ENCODE measurements around the gene TMEM79. TPM values are rescaled to one million over a fixed set of nuclear protein-coding genes. Genes with fewer than 3 reads are reported as not detected.

The TMEM79 gene
- total and polyA plus RNA-seq, 2 donors (not counting 3 experiments of a cell fraction or from before 2014, with no cell fraction given): 3.0 to 4.8 TPM

GRCh38 chr1:156279837-156280236 lies 4.3 kb upstream of the TMEM79 start:
- Histone ChIP-seq H3K9ac (replicated peaks; ENCODE audit: extremely low read depth, insufficient read depth, low read length) (no peak overlapping the region), H3K27ac (ENCODE audit: insufficient read depth, low read depth, low read length) (no peak overlapping the region), H3K36me3 (ENCODE audit: control insufficient read depth in 2 of 2, extremely low read depth in 1 of 2, insufficient read depth in 2 of 2, low read length in 2 of 2) (peaks cover 8 to 22% of the 10 kb centered on the region in 2 experiments), H3K4me1 (ENCODE audit: control insufficient read depth, extremely low read depth, insufficient read depth, low read length) (peaks cover 14% of the 10 kb centered on the region), H3K9me1 (replicated peaks; ENCODE audit: control insufficient read depth, extremely low read depth, insufficient read depth, low read length) (no peaks in the 10 kb centered on the region), H3K27me3 (ENCODE audit: control insufficient read depth in 2 of 2, insufficient read depth in 2 of 2, low read length in 2 of 2) (no peaks in the 10 kb centered on the region), H3K4me2 (ENCODE audit: insufficient read depth, low read length) (no peak overlapping the region), H2AFZ (ENCODE audit: low read depth, low read length) (no peak overlapping the region), H3K9me3 (replicated peaks; ENCODE audit: control insufficient read depth, insufficient read depth, low read length) (no peaks in the 10 kb centered on the region), H3K4me3 (replicated peaks in 1 of 3; ENCODE audit: insufficient read depth in 1 of 3, low read depth in 1 of 3, low read length in 3 of 3) (no peak overlapping the region), H4K20me1 (replicated peaks; ENCODE audit: control insufficient read depth, extremely low read depth, insufficient read depth, low read length) (peaks cover 2% of the 10 kb centered on the region), H3K79me2 (ENCODE audit: control insufficient read depth, insufficient read depth, low read length) (peaks cover 46% of the 10 kb centered on the region)
- FAIRE-seq: no peak
- no peak for TF ChIP-seq FOS (IDR thresholded peaks at IDR 0.05; ENCODE audit: borderline replicate concordance, insufficient read depth, low read length)
- TF ChIP-seq, protein P1, sequence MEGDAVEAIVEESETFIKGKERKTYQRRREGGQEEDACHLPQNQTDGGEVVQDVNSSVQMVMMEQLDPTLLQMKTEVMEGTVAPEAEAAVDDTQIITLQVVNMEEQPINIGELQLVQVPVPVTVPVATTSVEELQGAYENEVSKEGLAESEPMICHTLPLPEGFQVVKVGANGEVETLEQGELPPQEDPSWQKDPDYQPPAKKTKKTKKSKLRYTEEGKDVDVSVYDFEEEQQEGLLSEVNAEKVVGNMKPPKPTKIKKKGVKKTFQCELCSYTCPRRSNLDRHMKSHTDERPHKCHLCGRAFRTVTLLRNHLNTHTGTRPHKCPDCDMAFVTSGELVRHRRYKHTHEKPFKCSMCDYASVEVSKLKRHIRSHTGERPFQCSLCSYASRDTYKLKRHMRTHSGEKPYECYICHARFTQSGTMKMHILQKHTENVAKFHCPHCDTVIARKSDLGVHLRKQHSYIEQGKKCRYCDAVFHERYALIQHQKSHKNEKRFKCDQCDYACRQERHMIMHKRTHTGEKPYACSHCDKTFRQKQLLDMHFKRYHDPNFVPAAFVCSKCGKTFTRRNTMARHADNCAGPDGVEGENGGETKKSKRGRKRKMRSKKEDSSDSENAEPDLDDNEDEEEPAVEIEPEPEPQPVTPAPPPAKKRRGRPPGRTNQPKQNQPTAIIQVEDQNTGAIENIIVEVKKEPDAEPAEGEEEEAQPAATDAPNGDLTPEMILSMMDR (IDR thresholded peaks at IDR 0.05; ENCODE audit: extremely low read depth in 1 of 2, insufficient read depth in 1 of 2, low read depth in 1 of 2, low read length in 2 of 2): no peak
- TF ChIP-seq, protein P2, sequence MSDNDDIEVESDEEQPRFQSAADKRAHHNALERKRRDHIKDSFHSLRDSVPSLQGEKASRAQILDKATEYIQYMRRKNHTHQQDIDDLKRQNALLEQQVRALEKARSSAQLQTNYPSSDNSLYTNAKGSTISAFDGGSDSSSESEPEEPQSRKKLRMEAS (IDR thresholded peaks at IDR 0.05; ENCODE audit: insufficient read depth, insufficient read length): no peak
- TF ChIP-seq POLR2AphosphoS5 (IDR thresholded peaks at IDR 0.05; ENCODE audit: insufficient read depth, low read depth, low read length): no peak
- TF ChIP-seq EZH2 (IDR thresholded peaks at IDR 0.05; ENCODE audit: borderline replicate concordance, low read depth, low read length, severe bottlenecking): no peak
- DNase-seq (ENCODE audit: low read depth, low spot score): no peak
- no TSS peak for BruUV-seq (replicated peaks)
- dilution Hi-C loops (cut with MboI; ENCODE audit: extremely low pct_ligation_motif_present, low sequenced_read_pairs): no loop called here
- ChIA-PET POLR2A (no interaction called here), CTCF (interaction anchor here (1.2 to 1.6 kb wide), 3 partner anchors 11 to 25 kb away, joined by 3 to 5 read pairs (median 3); no protein-coding TSS in a partner anchor)
- intact Hi-C loops (cut with micrococcal nuclease): no loop called here
